ENCODE data around the gene RFESD.
"Not testable (repeated sequence)": the region's sequence is repeated elsewhere in the genome, so short reads cannot be mapped to it uniquely, and the experiment has no call there.

The RFESD gene

DNA sequence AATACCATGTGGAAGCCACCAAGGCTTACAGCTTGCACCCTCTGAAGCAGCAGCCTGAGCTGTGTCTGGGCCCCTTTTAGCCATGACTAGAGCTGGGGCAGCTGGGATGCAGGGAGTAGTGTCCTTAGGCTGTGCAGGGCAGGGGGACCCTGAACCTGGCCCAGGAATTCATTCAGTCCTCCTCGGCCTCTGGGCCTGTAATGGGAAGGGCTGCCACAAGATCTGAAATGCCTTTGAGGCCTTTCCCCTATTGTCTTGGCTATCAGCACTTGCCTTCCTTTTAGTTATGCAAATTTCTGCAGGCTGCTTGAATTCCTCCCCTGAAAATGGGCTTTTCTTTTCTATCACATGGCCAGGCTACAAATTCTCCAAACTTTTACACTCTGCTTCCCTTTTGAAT, 17.6 kb upstream of the RFESD start:
- no peak for DNase-seq (ENCODE audit: low spot score)

GRCh38 chr5:95630394-95630917, 16.1 kb upstream of the RFESD start:
- DNase-seq (ENCODE audit: low spot score), result no peak

- no peak for DNase-seq (ENCODE audit: low spot score)
These were observed 15.2 kb upstream of the RFESD start for GRCh38 chr5:95631255-95631958.

DNA sequence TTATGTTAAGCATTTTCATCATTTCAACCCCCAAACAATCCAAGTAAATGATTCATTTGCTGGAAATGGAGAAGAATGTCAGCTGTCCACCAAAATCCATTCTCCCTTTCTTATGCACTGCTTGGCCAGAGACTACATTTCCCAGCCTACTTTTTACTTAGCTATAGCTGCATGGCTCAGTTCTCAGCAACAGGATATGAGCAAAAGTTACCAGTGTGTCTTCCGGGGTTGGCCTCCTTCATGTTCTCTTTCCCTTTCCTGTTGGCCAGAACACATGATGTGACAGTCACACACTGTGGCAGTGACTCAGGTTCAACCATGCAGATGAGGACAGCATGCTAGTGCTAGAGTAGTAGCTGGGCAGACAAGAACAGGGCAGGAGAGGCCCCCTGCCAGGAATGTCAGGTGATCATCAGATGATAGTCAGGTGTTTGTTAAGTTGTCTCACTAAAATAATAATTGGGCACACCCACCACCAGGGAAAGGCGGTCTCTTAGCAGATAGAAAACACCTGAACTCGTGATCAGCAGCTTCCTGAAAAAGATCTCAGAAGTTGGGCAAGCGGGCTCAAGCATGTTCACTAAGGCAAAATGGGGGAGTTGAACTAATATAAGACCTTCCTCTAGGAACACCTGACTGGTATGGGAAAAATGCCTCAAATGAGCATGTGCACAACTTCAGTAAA, 14.4 kb upstream of the RFESD start:
- DNase-seq (ENCODE audit: low spot score), result no peak

DNA sequence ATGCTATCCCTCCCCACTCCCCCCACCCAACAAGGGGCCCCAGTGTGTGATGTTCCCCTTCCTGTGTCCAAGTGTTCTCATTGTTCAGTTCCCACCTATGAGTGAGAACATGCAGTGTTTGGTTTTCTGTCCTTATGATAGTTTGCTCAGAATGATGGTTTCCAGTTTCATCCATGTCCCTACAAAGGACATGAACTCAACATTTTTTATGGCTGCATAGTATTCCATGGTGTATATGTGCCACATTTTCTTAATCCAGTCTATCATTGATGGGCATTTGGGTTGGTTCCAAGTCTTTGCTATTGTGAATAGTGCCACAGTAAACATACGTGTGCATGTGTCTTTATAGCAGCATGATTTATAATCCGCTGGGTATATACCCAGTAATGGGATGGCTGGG, 13.6 kb upstream of the RFESD start:
- not testable (repeated sequence) for DNase-seq (ENCODE audit: low spot score)

DNA sequence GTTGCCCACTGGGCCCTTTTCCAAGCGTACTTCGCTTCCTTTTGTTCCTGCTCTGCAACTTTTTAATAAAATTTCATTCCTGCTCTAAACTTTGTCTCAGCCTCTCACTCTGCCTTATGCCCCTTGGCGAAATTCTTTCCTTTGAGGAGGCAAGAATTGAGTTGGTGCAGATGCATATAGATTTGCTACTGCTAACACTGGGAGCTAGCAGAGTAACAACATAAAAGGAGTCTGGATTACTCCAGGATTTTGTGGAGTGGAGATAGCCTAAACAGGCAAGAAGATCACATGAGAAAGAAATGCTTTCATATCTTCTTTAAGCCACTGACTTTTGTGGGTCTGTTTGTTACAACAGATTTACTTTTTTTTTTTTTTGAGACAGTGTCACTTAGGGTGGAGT, 12.9 kb upstream of the RFESD start:
- no peak for DNase-seq (ENCODE audit: low spot score)

- DNase-seq (ENCODE audit: low spot score), result no peak
These were observed 12.5 kb upstream of the RFESD start for GRCh38 chr5:95634081-95634480.

DNA sequence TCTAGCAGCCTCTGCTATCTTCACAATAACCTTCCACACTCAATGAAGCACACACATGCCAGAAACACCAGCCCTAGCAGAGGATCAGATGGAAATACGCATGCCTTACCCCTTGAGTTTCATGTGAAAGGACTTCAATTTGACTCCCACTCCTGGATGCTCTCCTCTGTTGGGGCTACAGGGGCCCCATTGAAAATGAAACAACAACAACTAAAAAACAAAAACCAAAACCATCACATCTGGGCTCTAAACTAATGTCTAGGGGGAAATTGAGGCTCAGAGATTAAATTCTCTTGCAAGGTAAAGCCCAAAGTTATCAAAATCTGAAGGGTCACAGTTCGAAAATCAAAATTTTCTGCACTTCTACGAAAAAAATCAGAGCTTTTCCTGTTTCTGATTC, 7.9 kb upstream of the RFESD start:
- no peak for DNase-seq (ENCODE audit: low spot score)

GRCh38 chr5:95641741-95642220, 4.8 kb upstream of the RFESD start:
- no peak for DNase-seq (ENCODE audit: low spot score)

- DNase-seq (ENCODE audit: low spot score), result no peak
These were observed 3.4 kb upstream of the RFESD start for GRCh38 chr5:95643152-95643551.

GRCh38 chr5:95644351-95645042, 2.1 kb upstream of the RFESD start:
- peak; percentile 60 for DNase-seq (ENCODE audit: low spot score)

DNA sequence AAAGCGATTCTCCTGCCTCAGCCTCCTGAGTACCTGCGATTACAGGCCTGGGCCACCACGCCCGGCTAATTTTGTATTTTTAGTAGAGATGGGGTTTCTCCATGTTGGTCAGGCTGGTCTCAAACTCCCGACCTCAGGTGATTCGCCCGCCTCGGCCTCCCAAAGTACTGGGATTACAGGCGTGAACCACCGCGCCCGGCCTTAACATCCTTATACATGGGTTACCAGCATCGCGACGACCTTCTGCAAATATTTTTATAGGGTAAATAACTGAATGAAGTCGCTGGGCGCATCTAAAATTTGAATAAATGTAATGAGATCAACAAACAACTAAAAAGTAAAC, 380 bp upstream of the RFESD start:
- not testable (repeated sequence) for DNase-seq (ENCODE audit: low spot score)

GRCh38 chr5:95647886-95648860, 1.6 kb downstream of the RFESD start:
- DNase-seq (ENCODE audit: low spot score), result no peak

GRCh38 chr5:95649274-95649673, 2.7 kb downstream of the RFESD start:
- DNase-seq (ENCODE audit: low spot score), result no peak

GRCh38 chr5:95649842-95650620, 3.5 kb downstream of the RFESD start:
- DNase-seq (ENCODE audit: low spot score), result no peak

- DNase-seq (ENCODE audit: low spot score), result no peak
These were observed 6.3 kb downstream of the RFESD start for GRCh38 chr5:95652849-95653248.

GRCh38 chr5:95654196-95654595, 7.6 kb downstream of the RFESD start:
- no peak for DNase-seq (ENCODE audit: low spot score)

DNA sequence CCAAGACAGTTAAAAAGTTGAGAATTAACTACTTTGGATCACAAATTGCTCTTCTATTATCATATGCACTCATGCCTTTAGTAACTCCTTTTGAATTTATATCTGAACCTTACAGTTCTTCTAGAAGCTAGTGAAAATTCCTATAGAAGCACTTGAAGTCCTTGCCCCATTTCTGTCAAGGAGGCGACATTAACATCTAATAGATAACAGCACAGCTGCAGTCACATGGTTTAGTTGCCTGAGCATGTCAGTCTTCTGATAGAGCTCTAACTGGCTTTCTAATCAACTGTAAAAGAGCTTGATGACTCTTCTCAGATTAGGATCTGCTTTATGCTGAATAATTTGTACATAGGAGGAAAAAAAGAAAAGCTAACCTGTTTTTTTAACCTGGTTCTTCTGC, 9.0 kb downstream of the RFESD start:
- DNase-seq (ENCODE audit: low spot score), result no peak

DNA sequence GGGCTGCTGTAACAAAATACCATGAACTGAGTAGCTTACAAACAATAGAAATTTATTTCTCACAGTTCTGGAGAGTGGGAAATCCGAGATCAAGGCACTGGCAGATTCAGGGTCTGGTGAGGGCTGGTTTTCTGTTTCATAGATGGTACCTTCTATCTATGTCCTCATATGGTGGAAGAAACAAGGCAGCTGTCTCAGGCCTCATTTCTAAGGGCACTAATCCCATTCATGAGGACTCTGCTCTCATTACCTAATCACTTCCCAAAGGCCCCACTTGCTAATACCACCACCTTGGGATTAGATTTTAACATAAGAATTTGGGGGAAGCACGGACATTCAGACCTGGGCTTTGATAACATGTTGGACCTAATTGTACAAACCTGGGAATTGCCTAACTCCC, 13.5 kb downstream of the RFESD start:
- DNase-seq (ENCODE audit: low spot score), result no peak

DNA sequence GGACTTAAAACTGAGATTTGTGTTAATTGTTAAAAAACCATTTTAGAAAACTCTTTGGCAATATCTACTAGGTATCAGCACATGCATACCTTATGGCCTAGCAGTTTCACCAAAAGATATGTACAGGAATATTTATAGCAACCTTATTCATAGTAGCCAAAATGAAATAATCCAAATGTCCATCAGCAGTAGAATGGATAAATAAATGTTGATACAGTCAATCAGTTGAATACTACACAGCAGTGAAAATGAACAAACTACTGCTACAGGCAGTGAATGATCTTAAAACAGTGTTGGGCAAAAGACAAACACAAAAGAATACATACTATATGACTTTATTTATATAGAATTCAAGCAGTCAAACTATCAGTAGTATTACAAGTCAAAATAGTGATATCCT, 16.4 kb downstream of the RFESD start:
- no peak for DNase-seq (ENCODE audit: low spot score)

DNA sequence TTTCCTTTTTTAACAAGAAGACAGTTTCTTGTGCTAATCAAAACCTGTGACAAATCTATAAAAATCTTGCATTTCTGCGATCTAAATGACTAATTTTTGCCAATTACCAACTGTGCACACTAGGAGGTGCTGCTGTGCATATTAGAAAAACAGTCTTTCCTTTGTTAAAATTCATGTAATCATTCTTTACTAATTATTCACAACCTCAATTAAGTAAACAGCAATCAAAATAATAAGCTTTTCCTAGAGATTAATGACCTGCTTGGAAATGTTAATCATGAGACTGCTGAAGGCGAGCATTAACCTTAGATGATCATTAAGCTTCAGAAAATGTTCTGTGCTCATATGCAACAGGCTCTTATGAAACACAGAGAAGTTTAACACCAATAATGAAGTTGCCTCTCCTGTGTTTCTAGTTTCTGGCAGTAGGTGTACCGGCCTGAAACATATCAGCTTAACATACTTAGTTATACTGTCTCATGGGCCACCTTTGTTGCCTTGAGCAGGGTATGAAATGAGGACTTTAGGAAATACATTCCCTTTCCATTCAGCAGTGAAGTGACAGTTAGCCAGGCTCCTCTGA, 17.7 kb downstream of the RFESD start:
- DNase-seq (ENCODE audit: low spot score), result no peak

Measured in D341Med (cell line).